Measurements from ENCODE around the gene MBNL2. TPM values are rescaled to one million over a fixed set of nuclear protein-coding genes. Genes with fewer than 3 reads are reported as not detected.

MBNL2 gene
- total and polyA plus RNA-seq, 2 experiments from 2014 or later = 46.7 to 79.5 TPM

DNA sequence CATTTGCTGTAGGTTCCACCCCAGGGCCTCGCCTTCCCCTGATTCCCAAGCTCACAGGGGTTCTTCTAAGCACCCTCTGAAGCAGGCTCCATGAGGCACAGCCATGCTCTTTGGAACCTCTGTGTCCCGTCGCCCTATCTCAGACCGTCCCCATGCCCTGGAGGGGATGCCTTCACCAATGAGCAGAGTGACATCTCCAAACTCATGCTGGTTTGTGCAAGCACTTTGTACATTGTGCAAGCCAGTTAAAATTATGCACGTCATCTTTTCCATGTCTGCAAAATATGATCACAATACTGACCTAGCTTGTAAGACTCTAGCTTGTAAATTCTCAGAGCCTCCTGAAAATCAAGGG, 165.3 kb downstream of the MBNL2 start:
- Histone ChIP-seq H3K27ac (no peak overlapping the region), H3K79me2 (ENCODE audit: insufficient read depth) (no peaks in the 10 kb centered on the region; the same call in 1 of the 2 replicates), H3K36me3 (ENCODE audit: low read depth) (peaks cover 5% of the 10 kb centered on the region; the same call in 1 of the 2 replicates), H2AFZ (no peak overlapping the region), H3K9me3 (ENCODE audit: low read depth) (no peaks in the 10 kb centered on the region), H3K27me3 (replicated peaks; ENCODE audit: insufficient read depth) (no peaks in the 10 kb centered on the region), H3K9me2 (ENCODE audit: insufficient read depth) (no peaks in the 10 kb centered on the region), H3K4me3 (no peak overlapping the region), H4K20me1 (ENCODE audit: insufficient read depth) (no peaks in the 10 kb centered on the region), H3K4me2 (ENCODE audit: unreplicated experiment) (no peak overlapping the region), H3F3A (ENCODE audit: insufficient read depth) (peaks cover 33% of the 10 kb centered on the region), H3K4me1 (ENCODE audit: insufficient read depth) (peaks cover 36% of the 10 kb centered on the region), H3K9ac (no peak overlapping the region)
- DNase-seq = no peak
- TF ChIP-seq EZH2phosphoT487 (IDR thresholded peaks at IDR 0.05; ENCODE audit: insufficient read depth, low read depth) (no peak), EZH2 (IDR thresholded peaks at IDR 0.05; ENCODE audit: insufficient read depth, poor library complexity, severe bottlenecking) (no peak)
- 93 to 94% methylated on average over 5 of the region's 5 CpGs for WGBS, 2 experiments (ENCODE audit: low coverage in 1 of 2, low lambda C conversion rate in 2 of 2, missing lambda C conversion rate in 2 of 2)
- in situ Hi-C loops (cut with MboI) = no loop called here

DNA sequence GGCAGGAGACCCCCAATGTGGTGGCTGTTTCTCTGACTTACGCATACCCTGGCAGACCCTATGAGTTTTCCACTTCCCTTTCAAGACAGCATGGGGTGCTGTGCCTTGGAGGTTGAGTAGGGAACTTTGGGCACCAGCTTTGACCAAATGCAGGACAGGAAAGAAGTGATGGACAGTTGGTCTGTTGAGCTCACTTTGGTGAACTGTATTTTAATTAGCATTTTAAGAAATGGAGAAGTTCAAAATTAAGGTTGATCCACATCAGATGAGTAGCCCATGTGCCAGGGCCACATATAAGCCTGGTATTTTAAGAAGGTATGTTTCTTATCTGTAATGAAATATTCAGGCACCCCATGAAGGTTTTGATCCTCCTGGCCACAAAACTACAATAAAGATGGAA, 165.8 kb downstream of the MBNL2 start:
- WGBS, 2 experiments (ENCODE audit: low coverage in 1 of 2, low lambda C conversion rate in 2 of 2, missing lambda C conversion rate in 2 of 2) = 92 to 100% methylated on average over 1 of the region's 1 CpG
- TF ChIP-seq EZH2 (IDR thresholded peaks at IDR 0.05; ENCODE audit: insufficient read depth, poor library complexity, severe bottlenecking) = no peak
- no peak for TF ChIP-seq EZH2phosphoT487 (IDR thresholded peaks at IDR 0.05; ENCODE audit: insufficient read depth, low read depth)
- Histone ChIP-seq H3F3A (ENCODE audit: insufficient read depth) (peaks cover 33% of the 10 kb centered on the region), H3K36me3 (ENCODE audit: low read depth) (peaks cover 9% of the 10 kb centered on the region; the same call in 1 of the 2 replicates), H3K4me1 (ENCODE audit: insufficient read depth) (peaks cover 36% of the 10 kb centered on the region), H3K4me2 (ENCODE audit: unreplicated experiment) (no peak overlapping the region), H3K4me3 (no peak overlapping the region), H2AFZ (no peak overlapping the region), H3K9me3 (ENCODE audit: low read depth) (no peaks in the 10 kb centered on the region), H3K9ac (no peak overlapping the region), H3K27me3 (replicated peaks; ENCODE audit: insufficient read depth) (no peaks in the 10 kb centered on the region), H3K79me2 (ENCODE audit: insufficient read depth) (no peaks in the 10 kb centered on the region; the same call in 1 of the 2 replicates), H4K20me1 (ENCODE audit: insufficient read depth) (no peaks in the 10 kb centered on the region), H3K27ac (no peak overlapping the region), H3K9me2 (ENCODE audit: insufficient read depth) (no peaks in the 10 kb centered on the region)
- in situ Hi-C loops (cut with MboI) = no loop called here
- no peak for DNase-seq

DNA sequence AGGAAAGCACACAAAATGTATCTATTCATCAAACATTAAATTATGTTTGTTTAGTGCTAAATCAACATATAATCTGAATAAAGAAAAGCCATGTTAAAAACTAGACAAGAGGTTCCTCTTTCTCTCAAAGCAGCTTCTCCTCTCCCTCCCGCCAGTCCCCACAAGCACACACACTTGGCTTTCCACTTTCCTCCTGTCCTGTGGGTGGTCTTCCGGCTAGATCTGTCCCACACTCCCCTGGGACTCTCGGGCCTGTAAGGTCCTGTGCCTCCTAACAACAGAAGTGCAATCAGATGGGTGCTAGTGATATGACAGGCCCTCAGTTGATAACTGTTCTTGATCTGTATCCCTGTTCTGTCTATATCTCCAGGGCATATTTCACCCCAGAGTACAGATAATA, 166.2 kb downstream of the MBNL2 start:
- H3K9me2 ChIP-seq (ENCODE audit: insufficient read depth) = no peaks in the 10 kb centered on the region
- TF ChIP-seq EZH2 (IDR thresholded peaks at IDR 0.05; ENCODE audit: insufficient read depth, poor library complexity, severe bottlenecking) (no peak), EZH2phosphoT487 (IDR thresholded peaks at IDR 0.05; ENCODE audit: insufficient read depth, low read depth) (no peak)
- H3K4me1 ChIP-seq (ENCODE audit: insufficient read depth) = peaks cover 36% of the 10 kb centered on the region
- no peak for DNase-seq
- no peak overlapping the region for H3K4me3 ChIP-seq
- no peak overlapping the region for H3K4me2 ChIP-seq (ENCODE audit: unreplicated experiment)
- no peaks in the 10 kb centered on the region for H3K27me3 ChIP-seq (replicated peaks; ENCODE audit: insufficient read depth)
- H4K20me1 ChIP-seq (ENCODE audit: insufficient read depth) = no peaks in the 10 kb centered on the region
- H3F3A ChIP-seq (ENCODE audit: insufficient read depth) = peaks cover 33% of the 10 kb centered on the region
- H3K9ac ChIP-seq = no peak overlapping the region
- WGBS, 2 experiments (ENCODE audit: low coverage in 1 of 2, low lambda C conversion rate in 2 of 2, missing lambda C conversion rate in 2 of 2) = 95 to 96% methylated on average over 3 of the region's 3 CpGs
- no peaks in the 10 kb centered on the region for H3K9me3 ChIP-seq (ENCODE audit: low read depth)
- H2AFZ ChIP-seq = no peak overlapping the region
- H3K27ac ChIP-seq = no peak overlapping the region
- peaks cover 13% of the 10 kb centered on the region; the same call in 1 of the 2 replicates for H3K36me3 ChIP-seq (ENCODE audit: low read depth)
- in situ Hi-C loops (cut with MboI) = no loop called here
- no peaks in the 10 kb centered on the region; the same call in 1 of the 2 replicates for H3K79me2 ChIP-seq (ENCODE audit: insufficient read depth)

DNA sequence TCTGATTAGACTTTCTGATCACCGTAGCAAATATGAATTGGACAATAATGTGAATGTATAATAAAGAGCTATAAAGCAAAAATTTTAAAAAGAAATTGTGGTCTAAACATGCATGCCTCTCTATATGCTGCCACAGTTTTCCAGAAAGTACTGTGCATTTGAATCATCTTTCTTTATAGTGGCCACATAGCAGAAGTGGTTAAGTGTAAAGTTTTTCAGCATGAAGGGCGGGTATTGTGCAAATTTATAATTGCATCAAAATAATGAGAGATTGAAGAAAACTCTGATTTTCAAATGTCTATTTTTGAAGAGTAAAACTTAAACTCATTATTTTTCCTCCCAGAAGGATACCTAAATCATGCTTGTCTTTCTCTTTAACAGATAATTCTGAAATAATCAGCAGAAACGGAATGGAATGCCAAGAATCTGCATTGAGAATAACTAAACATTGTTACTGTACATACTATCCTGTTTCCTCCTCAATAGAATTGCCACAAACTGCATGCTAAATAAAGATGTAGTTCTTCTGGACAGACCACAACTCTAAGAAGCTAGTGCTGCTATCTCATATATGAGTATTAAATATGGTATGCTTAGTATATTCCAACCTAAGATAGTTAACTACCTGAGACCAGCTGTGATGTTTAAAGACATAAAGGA, 168.9 kb downstream of the MBNL2 start:
- H4K20me1 ChIP-seq (ENCODE audit: insufficient read depth) = no peaks in the 10 kb centered on the region
- TF ChIP-seq EZH2 (IDR thresholded peaks at IDR 0.05; ENCODE audit: insufficient read depth, poor library complexity, severe bottlenecking) (no peak), EZH2phosphoT487 (IDR thresholded peaks at IDR 0.05; ENCODE audit: insufficient read depth, low read depth) (no peak)
- no peak overlapping the region for H3K9ac ChIP-seq
- no peak overlapping the region for H3K4me2 ChIP-seq (ENCODE audit: unreplicated experiment)
- 68 to 72% methylated on average over 3 of the region's 3 CpGs for WGBS, 2 experiments (ENCODE audit: low coverage in 1 of 2, low lambda C conversion rate in 2 of 2, missing lambda C conversion rate in 2 of 2)
- H3K4me3 ChIP-seq = no peak overlapping the region
- no peak for DNase-seq
- in situ Hi-C loops (cut with MboI) = no loop called here
- no peaks in the 10 kb centered on the region for H3K79me2 ChIP-seq (ENCODE audit: insufficient read depth)
- H2AFZ ChIP-seq = no peak overlapping the region
- no peak overlapping the region for H3K27ac ChIP-seq
- peaks cover 36% of the 10 kb centered on the region for H3K4me1 ChIP-seq (ENCODE audit: insufficient read depth)
- no peaks in the 10 kb centered on the region for H3K9me3 ChIP-seq (ENCODE audit: low read depth)
- peaks cover 17% of the 10 kb centered on the region; the same call in 1 of the 2 replicates for H3K36me3 ChIP-seq (ENCODE audit: low read depth)
- H3K9me2 ChIP-seq (ENCODE audit: insufficient read depth) = no peaks in the 10 kb centered on the region
- no peaks in the 10 kb centered on the region for H3K27me3 ChIP-seq (replicated peaks; ENCODE audit: insufficient read depth)
- H3F3A ChIP-seq (ENCODE audit: insufficient read depth) = peaks cover 40% of the 10 kb centered on the region
